HG03432 (cell line): ENCODE results near the gene USP7.
"Not testable (repeated sequence)": the region's sequence is repeated elsewhere in the genome, so short reads cannot be mapped to it uniquely, and the experiment has no call there.

Experiments
- ATAC-seq: cut with Tn5 transposase; IDR thresholded peaks from one replicate; pipeline ENCODE4 v1.9.1; 2021; ENCODE audit warnings: mild to moderate bottlenecking, moderate library complexity; ENCODE audit not compliant: unreplicated experiment

USP7 gene

DNA sequence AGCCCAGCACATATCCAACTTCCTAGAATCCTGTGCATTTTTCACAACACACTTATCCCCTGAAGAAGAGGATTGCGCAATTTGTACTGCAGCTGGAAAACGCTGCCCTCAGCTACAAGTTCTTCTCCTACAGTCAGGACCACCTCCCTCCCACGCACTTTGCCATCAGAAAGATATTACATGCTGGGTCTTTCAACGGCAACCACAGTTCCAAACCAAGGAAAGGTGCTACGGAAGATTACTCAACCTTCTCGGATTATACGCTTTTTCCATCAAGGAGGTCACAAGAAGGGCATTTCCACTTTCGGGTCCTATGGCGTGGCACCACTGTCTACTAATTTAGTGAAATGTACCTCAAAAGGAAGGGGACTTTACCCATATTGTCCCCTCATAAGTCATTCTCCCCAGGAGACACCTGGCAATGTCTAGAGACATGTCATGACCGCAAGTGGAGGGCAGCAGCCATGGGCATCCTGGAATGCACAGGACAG lies 35.2 kb downstream of the USP7 start:
- ATAC-seq: no peak

DNA sequence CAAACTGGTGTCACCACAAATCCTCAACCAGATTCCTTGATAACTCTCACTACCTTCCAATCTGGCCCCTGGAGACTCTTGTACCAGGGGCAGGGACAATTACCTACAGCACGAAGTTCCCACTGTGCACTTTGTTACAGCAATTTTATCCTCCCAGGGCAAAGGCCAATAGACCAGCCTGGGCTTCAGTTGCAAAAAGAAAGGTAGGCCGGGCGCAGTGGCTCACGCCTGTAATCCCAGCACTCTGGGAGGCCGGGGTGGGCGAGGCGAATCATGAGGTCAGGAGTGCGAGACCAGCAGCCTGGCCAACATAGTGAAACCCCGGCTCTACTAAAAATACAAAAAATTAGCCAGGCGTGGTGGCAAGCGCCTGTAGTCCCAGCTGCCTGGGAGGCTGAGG lies 36.9 kb downstream of the USP7 start:
- ATAC-seq: no peak

DNA sequence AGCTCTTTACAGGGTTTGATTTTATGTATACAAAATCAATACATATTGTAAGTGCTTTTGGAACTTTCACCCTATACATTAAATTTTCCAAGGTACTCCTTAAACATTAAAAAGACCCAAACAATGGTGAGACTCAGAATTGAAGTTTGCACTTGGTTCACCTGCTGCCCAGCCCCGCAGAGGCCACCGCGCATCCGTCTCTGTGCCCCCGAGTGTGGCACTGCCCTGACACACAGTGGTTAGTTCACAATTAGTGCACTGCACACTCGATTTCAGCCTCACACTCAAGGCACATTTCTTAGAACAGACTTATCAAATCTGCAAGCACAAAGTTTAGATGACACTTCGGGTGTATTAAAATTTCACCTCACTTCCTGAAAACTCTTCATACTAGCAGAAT lies 38.3 kb downstream of the USP7 start:
- ATAC-seq: no peak

DNA sequence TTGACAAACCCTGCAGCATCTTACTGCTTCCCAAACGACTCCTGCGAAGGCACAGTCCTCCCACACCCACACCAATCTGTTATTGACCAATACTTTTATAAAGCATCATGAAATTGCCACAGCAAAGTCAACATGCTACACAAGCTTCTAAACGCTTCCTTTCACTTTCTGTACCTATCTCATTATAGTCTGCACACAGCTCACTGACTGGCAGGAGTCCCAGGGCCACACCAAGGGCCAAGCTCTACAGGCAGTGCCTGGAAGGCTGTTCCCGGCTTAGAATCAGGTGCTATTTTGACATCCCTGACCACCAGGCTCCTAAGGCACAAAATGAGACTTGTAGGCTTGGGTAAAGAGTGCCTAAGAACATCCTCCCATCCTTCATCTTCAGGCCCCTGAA lies 39.5 kb downstream of the USP7 start:
- ATAC-seq: no peak

DNA sequence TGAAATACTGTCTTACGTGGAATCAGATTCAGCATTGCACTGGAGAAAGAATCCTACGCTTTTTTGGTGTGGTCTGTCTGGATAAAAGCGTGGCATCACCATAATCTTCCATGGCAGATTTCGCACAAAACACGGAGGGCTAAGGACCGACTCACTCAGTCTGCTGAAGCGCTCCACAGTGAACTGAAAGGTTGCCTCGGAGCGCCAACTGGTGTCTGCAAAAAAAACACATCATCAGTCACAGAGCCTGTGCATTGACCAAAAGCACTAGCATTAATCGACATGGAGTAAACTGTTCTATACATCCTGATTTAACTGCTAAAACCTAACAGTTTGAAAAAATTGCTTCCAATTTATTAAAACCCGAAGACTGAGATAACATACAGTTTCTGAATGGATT lies 40.5 kb downstream of the USP7 start:
- no peak for ATAC-seq

DNA sequence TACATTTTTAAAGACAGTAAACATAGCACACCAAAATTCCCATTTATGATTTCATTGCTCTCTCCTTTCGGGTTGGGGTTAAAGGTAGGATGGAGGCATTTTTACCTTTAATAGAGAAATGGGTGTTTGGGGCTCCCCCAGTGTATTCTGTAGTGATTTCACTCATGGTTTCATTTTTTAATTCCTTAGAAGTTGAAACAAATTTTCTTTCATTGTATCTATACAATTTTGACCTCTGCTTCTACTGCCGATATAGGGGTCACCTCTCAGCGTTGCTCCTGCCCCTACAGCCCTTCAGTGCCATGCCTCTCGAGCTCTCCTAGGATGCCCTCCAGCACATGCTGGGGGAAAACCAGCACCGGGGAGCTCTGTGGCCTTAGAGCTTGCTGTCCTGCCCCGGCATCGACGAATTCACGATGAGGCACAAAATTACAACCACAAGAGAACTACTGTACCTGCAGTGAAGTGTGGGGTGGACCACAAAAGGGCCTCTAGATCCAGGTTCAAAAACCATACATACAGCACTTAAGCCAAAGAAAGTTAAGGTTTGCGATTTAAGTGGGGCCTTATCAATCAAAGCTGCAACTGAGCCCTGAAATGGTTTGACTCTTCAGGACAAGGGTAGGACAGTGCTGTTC lies 42.2 kb downstream of the USP7 start:
- no peak for ATAC-seq

DNA sequence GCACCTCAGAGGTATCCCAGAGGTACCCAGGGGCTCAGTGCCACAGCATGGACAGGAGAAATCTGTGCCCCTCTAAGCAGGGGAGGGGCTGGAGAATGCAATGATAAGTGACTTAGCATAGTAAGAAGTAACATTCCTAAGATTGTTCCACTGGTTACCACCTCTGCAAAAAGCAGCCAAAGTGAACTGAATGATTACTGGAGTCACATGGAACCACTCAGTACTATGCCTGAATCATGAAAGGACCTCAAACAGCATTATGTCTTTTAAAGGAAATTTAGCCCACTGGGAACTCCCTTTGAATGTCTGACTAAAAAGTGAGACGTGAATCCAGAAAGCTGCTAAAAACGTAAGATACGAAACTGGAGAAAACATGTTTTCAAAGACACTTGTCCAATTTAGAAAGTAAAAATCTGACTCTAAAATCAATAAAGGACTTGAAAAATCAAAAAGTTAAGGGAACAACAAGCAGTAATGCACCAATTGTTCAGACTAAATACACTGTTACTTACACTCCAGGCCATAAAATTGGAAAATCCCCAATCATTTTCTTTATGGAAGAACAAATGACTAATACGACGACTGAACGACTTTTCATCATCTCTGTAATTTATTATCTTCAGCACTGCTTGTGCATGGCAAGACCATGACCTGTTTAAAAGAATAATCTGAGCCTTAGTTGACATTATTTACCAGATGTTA lies 42.9 kb downstream of the USP7 start:
- no peak for ATAC-seq

DNA sequence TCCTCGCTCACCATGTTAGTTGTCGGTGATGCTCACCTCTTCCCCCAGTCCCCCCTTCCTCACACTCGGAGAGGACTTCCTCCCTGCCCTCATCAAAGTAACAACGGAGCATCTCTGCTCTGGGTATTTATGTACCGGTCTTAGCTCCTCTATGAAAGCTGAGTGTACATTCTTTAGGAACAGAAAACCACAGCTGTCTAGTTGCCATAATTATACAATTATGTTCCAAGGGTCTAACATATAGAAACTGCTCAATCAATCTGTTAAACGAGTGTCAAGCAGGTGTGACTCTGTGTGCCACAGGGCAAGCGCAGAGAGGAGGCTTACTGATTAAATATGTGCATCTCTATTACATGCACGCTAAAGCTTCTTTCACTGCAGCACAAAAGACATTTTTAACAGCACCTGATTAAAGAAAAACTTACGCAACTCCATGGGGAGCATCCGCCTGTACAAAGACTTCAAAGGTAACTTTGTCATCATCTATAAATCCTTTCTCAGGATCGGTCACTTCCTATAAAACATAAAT lies 43.7 kb downstream of the USP7 start:
- no peak for ATAC-seq

DNA sequence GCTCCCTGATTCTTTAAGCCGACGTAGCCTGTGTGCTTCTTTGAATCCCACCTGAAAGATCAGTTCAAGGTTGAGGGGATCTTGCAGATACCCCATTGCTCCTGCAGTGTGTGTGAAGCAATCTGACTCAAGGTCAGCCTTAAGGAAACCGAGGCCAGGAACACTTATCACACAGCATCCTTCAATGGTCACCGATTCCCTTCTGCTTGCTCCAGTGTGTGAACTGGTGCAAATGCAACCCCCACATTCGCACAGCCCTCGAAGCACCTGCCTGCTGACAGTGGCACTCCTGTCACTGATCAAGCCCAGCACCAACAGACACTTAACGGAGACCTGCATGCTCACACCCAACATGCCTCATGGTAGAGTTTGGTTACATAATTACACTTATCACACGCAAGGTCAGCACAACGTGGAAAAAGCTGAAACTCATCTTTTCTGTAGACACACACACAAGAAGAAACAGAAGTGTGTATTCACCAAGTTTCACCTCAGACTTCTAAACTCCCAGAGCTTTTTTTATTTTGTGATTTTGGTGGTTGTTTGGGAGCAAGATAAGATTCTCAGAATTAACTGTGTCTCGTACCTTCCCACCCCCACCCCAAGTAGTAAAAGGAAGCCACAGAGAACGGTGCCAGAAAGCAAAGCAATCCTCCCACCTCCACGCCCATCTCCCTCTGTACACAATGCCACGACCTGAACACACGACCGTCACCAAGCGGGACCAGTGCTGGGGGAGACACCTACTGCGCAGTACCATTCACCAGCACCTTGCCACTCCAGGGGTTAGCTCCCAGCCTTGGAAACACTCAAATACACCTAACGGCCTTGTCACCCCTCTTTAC lies 44.4 kb downstream of the USP7 start:
- no peak for ATAC-seq

DNA sequence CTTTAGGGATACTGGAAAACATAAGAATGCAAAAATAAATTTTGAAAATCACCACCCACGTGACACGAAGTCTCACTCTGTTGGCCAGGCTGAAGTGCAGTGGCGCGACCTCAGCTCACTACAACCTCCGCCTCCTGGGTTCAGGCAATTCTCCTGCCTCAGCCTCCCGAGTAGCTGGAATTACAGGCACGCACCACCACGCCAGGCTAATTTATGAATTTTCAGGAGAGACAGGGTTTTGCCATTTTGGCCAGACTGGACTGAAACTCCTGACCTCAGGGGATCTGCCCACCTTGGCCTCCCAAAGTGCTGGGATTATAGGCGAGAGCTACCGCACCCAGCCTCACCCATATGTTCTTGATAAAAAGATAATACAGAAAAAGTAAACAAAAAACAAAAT lies 46.4 kb downstream of the USP7 start:
- ATAC-seq: not testable (repeated sequence)

DNA sequence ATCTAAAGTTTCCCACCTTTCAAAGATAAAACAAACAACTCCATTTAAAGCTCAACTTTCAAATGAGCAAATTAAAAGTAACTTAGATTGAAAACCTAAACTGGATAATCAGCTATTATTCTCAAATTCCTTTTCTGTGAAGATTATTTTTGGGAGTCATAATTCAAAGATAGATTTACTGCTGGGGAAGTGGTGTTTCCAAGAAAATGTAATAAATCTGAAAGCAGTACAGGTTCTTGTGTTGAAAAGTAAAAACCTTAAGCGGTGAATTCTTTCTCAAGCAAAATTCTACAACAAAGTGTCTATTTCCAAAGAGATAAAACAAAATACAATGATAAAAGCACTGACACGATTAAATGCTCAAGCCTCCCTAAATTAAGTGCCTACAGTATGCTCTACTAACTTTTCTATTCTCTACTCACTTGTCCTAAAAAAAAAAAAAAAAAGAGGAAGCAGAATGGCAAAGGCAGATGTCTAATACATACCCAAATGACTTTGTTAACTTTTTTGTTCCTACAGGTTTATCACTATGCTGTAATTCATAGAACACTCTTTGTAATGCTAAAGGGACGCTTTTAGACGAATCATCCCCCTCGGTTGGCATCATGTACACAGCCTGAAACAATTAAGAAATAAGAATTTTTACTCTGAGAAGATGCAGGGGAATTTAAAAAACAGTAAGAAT lies 47.0 kb downstream of the USP7 start:
- ATAC-seq: no peak

DNA sequence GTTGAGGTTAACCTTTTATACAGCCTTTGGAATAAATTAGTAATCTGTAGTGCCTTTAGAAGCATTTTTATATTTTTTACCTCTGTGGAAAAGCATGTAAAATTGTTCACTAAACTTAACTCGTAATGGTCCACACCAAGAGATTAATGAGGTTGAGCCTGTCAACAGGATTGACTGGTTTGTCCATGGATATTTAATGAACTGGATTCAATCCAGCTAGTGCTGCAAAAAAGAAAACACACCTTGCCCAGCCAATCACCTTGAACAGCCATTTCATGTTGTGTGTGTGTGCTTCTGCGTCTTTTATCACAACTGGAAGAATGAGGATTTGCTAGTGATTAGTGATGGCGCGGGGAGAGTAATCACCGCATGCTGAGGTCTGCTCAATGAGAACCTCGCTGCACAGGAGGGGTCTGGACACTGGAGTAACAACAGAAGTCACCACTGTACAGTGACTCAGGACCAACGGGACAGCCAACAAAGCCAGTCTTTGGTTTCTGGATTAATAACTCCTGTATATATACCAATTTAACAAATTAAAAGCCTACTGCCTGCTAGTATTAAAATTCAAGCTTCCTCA lies 47.9 kb downstream of the USP7 start:
- no peak for ATAC-seq

DNA sequence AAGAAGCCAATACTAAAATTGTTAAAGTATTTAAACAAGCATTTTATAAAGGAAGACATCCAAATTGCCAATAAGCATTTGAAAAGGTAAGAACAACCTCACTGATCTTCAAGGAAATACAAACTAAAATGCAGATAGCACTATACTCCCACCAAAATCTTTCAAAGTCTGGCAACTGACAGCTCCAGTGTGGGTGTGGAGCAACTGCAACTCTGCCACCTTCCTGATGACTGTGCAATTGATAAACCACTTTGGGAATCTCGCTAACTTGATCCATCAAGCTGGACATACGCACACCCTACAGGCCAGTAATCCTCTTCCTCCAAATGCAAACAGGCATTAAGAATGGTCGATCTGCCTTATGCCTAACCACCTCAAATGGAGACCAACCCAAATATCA lies 49.6 kb downstream of the USP7 start:
- no peak for ATAC-seq

DNA sequence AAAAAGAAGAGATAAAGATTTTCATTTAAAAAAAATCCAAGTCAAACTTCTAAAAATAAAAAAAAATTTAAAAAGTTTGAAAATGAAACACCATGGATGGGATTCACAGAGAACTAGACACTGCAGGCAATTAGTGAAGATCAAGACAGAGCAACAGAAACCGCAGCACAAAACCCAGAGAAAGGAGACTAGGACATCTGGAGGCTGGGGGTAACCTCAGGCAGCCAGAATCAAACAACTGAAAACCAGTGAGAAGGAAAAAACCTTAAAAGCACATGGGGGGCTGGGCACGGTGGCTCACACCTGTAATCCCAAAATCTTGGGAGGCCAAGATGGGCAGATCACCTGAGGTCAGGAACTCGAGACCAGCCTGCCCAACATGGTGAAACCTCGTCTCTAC lies 50.9 kb downstream of the USP7 start:
- ATAC-seq: no peak

DNA sequence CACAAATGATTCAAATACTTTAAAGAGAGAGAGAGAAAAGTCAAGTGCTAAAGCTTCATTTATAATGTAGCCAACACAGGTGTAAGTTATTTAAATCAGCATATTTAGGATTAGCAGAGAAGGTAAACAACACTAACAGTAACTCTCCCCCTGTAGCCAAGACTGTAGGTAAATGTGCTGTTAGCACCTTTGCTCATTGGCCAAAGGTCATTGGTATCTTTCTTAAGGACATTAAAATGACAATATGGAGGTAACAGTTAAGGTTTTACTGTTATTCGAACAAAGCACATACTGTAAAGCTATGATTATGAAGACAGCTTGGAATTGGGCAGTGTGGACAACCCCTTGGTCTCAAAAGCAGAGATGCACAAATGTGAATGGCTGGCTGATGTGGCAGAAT lies 52.9 kb downstream of the USP7 start:
- no peak for ATAC-seq

DNA sequence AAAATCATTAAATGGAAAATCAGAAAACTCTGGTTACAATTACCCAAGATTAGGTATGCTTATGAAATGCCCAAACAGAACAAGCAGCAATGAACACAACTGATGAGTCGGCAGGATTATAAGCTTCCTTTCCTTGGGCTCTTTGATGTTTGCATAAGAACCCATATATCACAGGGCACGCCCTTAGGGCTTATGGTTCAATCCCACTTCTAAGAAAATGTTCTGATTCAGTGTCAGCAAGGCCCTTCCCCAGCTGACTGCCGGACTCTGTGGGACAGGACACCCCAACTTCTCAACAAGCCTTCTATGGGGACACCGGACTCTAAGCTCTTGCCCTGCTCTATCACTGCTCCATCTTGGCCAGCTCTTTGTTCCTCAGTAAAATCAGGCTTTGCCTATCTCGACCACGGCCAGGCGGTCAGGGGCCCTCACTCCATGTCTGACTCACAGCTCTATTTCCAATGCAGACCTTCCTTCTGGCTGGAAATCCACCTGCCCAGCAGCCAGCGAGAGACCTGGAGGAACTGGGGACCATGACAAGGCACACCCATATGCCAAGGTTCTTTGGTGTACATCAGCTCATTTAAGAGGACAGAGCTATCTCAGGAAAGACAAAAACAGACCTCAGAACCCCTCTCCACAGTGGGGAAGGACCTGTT lies 54.8 kb downstream of the USP7 start:
- no peak for ATAC-seq

DNA sequence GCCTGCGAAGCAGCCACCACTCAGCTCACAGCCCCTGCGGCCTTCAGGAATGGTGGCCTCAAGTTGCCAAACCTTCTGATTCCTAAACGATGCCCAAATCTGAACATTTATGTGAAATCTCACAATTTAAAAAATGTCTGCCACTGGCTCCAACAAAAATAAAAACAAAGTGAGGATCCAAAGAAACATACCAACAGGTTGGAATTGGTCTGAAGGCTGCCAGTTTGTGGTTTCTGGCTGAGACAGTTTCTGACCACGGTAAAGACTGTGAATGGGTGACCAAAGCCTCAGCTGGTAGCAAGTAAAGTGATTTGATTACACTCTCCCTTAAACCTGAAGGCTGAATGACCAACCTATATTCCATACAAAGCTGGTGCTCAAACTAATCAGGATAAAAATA lies 56.6 kb downstream of the USP7 start:
- no peak for ATAC-seq

DNA sequence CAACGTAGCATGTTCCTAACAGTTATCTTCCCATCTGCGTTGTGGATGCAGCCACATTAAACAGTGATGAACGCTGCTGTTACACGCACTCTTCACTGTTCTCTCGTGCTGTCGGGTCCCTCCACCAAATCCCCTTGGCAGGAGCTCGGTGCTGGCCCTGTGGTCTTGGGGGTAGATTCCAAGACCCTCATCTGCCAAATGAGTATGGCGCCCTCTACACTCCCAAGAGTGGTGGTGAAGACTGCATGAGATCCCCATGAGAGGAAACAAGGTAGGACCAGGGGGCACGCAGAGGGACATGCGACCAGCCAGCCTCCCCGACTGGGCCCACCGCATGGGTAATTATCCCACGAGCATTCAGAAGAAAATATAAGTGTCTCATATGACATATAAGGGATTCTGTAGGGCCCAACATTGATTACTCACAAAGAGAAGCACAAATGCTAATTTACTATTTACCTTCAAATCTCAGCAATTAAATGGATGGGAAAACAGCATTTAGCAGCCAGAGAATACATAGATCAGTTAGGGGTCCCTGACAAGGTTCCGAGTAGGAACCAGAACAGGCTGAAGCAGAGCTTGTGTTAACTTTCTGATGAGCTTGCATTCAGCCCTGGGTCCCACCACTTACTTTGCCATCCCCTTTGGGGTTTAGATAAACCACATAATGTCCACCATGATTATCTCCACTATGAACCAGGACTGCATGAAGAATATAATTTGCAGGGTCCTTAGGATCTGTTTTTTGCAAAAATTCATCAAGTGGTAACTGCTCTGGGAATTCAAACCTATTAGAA lies 57.7 kb downstream of the USP7 start:
- no peak for ATAC-seq

DNA sequence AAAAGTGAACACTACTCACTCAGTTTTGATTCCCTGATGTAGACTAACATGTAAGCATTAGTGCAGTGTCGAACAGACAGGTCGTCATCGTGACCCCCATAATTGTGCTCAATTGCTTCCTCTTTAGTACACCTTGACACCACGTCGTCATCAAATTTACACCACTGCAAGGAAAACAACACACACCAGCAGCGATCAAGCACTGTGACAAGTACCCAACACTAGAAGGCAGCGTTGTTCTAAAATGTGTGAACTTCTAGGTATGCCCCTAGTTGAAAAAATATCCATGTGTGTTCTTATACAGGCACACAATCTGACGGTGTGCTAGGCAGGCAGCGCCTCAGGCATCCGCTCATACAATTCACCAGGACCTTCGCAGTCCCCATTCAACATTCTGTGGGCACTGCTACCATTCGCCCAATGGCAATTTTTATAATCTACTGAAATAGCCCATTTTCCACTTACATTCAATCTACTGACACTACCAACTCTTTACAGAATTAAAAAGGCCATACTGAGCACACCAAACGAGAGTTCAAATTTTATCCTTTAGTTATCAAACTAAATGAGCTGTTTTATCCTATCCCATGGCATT lies 58.4 kb downstream of the USP7 start:
- no peak for ATAC-seq
